OCI-LY3 (cell line): ENCODE measurements around the gene DOCK2.

ENCODE experiments used
- H2AFZ ChIP-seq: fragments of 200-600, 300-600 bp; shearing (Covaris generic); 2 replicates; pipeline ENCODE4 v1.6.0; 2014; ENCODE audit warnings: antibody characterized with exemption, low read depth, low read length
- H3K27ac ChIP-seq: fragments of 200-600, 300-600 bp; sonication (generic); 2 replicates; pipeline ENCODE4 v1.5.1; 2014; ENCODE audit warnings: mild to moderate bottlenecking, low read length, moderate library complexity, mixed read lengths
- H3K27me3 ChIP-seq: fragments of 200-600, 300-600 bp; sonication (generic); 2 replicates; pipeline ENCODE4 v1.6.1; 2014; ENCODE audit warnings: low read depth, low read length, mixed read lengths
- H3K36me3 ChIP-seq: fragments of 200-600, 300-600 bp; sonication (generic); replicated peaks from 2 replicates; pipeline ENCODE3; 2014; ENCODE audit warnings: low read depth, low read length, mixed read lengths
- H3K4me1 ChIP-seq: fragments of 300-600, 200-600 bp; sonication (generic); 2 replicates; pipeline ENCODE4 v1.6.1; 2014; ENCODE audit warnings: low read length, mixed read lengths
- H3K4me2 ChIP-seq: fragments of 200-600, 300-600 bp; sonication (generic); 2 replicates; pipeline ENCODE4 v1.6.1; 2014; ENCODE audit warnings: low read length, mixed read lengths
- H3K4me3 ChIP-seq: fragments of 300-600, 200-600 bp; sonication (generic); 2 replicates; pipeline ENCODE4 v1.5.1; 2014; ENCODE audit warnings: antibody characterized with exemption, mild to moderate bottlenecking, low read length, moderate library complexity
- H3K79me2 ChIP-seq: fragments of 300-600, 200-600 bp; shearing (Covaris generic); 2 replicates; pipeline ENCODE4 v1.6.1; 2014; ENCODE audit warnings: mild to moderate bottlenecking, low read length, mixed read lengths
- H3K9ac ChIP-seq: fragments of 300-600, 200-600 bp; shearing (Covaris generic); 2 replicates; pipeline ENCODE4 v1.6.0; 2014; ENCODE audit warnings: mild to moderate bottlenecking, low read length, moderate library complexity
- H3K9me3 ChIP-seq: fragments of 200-600, 300-600 bp; shearing (Covaris generic); 2 replicates; pipeline ENCODE4 v1.6.1; 2014; ENCODE audit warnings: low read length, mixed read lengths; ENCODE audit not compliant: insufficient read depth
- H4K20me1 ChIP-seq: fragments of 200-600, 300-600 bp; sonication (generic); 2 replicates; pipeline ENCODE4 v1.6.1; 2016; ENCODE audit warnings: low read length, mixed read lengths; ENCODE audit not compliant: insufficient read depth
- CTCF ChIP-seq: fragments of 200-600, 300-600 bp; sonication (generic); IDR thresholded peaks from 2 replicates; pipeline ENCODE4 v1.5.1; 2014; ENCODE audit warnings: antibody characterized with exemption, low read length, low read depth
- EZH2phosphoT487 ChIP-seq: fragments of 200-600 bp; shearing (Covaris generic); IDR thresholded peaks from 2 replicates; pipeline ENCODE4 v1.6.1; 2018; ENCODE audit warnings: antibody characterized with exemption, mixed run types, low read depth

The DOCK2 gene

DNA sequence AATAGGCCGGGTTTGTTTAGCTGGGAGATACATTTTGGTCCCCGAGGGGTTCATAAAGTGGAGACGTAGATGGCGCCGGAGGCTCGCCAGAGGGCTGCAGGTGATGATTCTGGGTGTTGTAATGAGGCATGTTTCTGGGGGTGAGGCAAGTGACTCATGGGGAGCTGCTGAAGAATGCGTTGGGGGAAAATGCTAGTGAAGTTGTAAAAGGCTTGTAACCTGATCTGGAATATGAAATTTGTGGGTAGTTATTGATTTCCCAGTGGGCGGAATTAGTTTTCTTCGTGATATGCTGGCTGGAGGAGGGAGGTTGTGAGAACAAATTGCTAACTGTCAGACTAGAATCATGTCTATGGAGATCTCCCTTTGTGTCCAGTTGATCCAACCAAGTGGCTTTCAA lies 158.3 kb downstream of the DOCK2 start:
- no peak overlapping the region for H3K9ac ChIP-seq
- H3K79me2 ChIP-seq: no peaks in the 10 kb centered on the region
- H3K4me3 ChIP-seq: no peak overlapping the region
- H2AFZ ChIP-seq: no peak overlapping the region
- no peaks in the 10 kb centered on the region for H3K27me3 ChIP-seq
- TF ChIP-seq EZH2phosphoT487: no peak
- TF ChIP-seq CTCF: no peak
- no peaks in the 10 kb centered on the region for H3K9me3 ChIP-seq
- no peaks in the 10 kb centered on the region for H4K20me1 ChIP-seq
- no peak overlapping the region for H3K27ac ChIP-seq
- H3K36me3 ChIP-seq: peaks cover 36% of the 10 kb centered on the region
- no peak overlapping the region for H3K4me2 ChIP-seq
- H3K4me1 ChIP-seq: no peaks in the 10 kb centered on the region

DNA sequence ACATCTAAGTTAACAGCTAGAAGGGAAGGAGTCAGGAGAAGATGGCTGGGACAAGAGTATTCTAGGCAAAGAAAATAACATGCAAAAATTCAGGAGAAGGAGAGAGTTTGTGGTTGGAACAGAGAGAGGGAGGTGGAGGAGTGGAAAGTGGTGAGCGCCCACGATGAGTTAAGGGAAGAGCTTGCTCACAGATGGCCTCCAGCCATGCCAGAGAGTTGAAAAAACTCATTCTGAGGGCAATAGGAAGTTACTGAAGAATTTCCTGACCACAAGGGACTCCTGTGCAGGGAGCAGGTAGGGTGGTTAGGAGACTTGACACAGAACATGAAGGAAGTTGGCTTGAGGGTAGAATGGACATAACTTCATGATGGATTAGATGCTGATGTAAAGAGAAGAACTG lies 159.7 kb downstream of the DOCK2 start:
- H3K27ac ChIP-seq: no peak overlapping the region
- H3K9ac ChIP-seq: no peak overlapping the region
- peaks cover 36% of the 10 kb centered on the region for H3K36me3 ChIP-seq
- H3K4me3 ChIP-seq: no peak overlapping the region
- no peaks in the 10 kb centered on the region for H3K79me2 ChIP-seq
- H3K4me1 ChIP-seq: no peaks in the 10 kb centered on the region
- H3K9me3 ChIP-seq: no peaks in the 10 kb centered on the region
- H3K4me2 ChIP-seq: no peak overlapping the region
- no peak overlapping the region for H2AFZ ChIP-seq
- no peak for TF ChIP-seq EZH2phosphoT487
- TF ChIP-seq CTCF: no peak
- no peaks in the 10 kb centered on the region for H3K27me3 ChIP-seq
- H4K20me1 ChIP-seq: no peaks in the 10 kb centered on the region

DNA sequence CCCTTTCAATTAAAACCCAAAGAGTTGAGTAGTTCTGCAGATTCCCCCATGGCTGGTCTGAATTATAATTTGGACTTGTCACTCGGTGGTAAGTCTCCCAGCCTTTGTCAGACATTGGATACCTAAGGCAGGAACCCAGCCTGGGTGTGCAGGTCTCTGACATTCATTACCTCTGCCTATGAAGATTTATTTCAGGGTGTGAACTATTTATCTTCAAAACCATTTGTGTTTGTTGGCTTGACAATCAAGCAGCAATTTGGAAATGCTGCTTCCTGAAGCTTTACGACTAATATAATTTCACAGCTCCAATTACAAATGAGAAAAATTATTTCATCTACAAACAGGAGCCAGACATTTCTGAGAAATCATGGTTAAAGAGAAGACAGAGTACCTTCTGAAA lies 160.5 kb downstream of the DOCK2 start:
- Histone ChIP-seq H3K27me3 (no peaks in the 10 kb centered on the region), H2AFZ (no peak overlapping the region), H4K20me1 (no peaks in the 10 kb centered on the region), H3K4me2 (no peak overlapping the region), H3K4me3 (no peak overlapping the region), H3K36me3 (peaks cover 36% of the 10 kb centered on the region), H3K4me1 (no peaks in the 10 kb centered on the region), H3K27ac (no peak overlapping the region), H3K9me3 (no peaks in the 10 kb centered on the region), H3K9ac (no peak overlapping the region), H3K79me2 (no peaks in the 10 kb centered on the region)
- no peak for TF ChIP-seq EZH2phosphoT487
- TF ChIP-seq CTCF: no peak

DNA sequence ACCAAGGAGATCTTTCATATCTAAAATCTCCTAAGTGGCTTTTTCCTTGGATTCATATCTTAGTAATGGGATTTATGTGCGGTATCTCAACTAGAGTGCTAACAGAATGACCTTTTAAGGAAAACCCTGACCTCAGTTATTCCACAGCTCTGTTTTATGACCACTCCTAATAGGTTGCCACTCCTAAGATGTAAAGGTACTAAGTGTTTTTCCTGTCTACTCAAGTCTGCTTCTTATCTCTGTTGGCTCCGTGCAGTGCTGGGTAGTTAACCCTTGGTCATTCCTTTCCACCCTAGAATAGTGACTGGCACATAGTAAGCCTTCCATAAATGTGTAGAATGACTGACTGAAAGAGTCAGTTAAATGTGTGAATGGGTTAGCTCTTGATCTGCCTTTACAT lies 161.4 kb downstream of the DOCK2 start:
- Histone ChIP-seq H3K4me1 (no peaks in the 10 kb centered on the region), H3K79me2 (no peaks in the 10 kb centered on the region)
- TF ChIP-seq CTCF (no peak), EZH2phosphoT487 (no peak)

More for the DNA sequence above, 161.4 kb downstream of the DOCK2 start:
- Histone ChIP-seq H3K27me3 (no peaks in the 10 kb centered on the region), H3K9me3 (no peaks in the 10 kb centered on the region), H3K4me3 (no peak overlapping the region), H3K36me3 (peaks cover 37% of the 10 kb centered on the region), H3K27ac (no peak overlapping the region), H3K4me2 (no peak overlapping the region), H2AFZ (no peak overlapping the region), H4K20me1 (no peaks in the 10 kb centered on the region), H3K9ac (no peak overlapping the region)
